C4-2B (cell line): ENCODE measurements around the gene CD300E.

Source experiments
- ZFX ChIP-seq: fragments of 450-650 bp; IDR thresholded peaks from 2 replicates; pipeline ENCODE4 v1.6.1; 2017
- TF ChIP-seq, protein P1 (sequence below): fragments of 450-650 bp; conservative IDR thresholded peaks from 2 replicates; pipeline ENCODE4 v1.5.1; 2017; ENCODE audit warnings: mild to moderate bottlenecking

GRCh38 chr17:74631468-74632450 lies 8.2 kb upstream of the CD300E start:
- TF ChIP-seq, protein P1, sequence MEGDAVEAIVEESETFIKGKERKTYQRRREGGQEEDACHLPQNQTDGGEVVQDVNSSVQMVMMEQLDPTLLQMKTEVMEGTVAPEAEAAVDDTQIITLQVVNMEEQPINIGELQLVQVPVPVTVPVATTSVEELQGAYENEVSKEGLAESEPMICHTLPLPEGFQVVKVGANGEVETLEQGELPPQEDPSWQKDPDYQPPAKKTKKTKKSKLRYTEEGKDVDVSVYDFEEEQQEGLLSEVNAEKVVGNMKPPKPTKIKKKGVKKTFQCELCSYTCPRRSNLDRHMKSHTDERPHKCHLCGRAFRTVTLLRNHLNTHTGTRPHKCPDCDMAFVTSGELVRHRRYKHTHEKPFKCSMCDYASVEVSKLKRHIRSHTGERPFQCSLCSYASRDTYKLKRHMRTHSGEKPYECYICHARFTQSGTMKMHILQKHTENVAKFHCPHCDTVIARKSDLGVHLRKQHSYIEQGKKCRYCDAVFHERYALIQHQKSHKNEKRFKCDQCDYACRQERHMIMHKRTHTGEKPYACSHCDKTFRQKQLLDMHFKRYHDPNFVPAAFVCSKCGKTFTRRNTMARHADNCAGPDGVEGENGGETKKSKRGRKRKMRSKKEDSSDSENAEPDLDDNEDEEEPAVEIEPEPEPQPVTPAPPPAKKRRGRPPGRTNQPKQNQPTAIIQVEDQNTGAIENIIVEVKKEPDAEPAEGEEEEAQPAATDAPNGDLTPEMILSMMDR, result no peak
- no peak for TF ChIP-seq ZFX
